GM21619 (cell line): ENCODE data around the gene CD8B.

Experiments used
- ATAC-seq: cut with Tn5 transposase; IDR thresholded peaks from one replicate; pipeline ENCODE4 v1.9.1; 2021; ENCODE audit not compliant: unreplicated experiment

The CD8B gene

GRCh38 chr2:86775338-86775737 lies 86.3 kb downstream of the CD8B start:
- ATAC-seq = no peak

DNA sequence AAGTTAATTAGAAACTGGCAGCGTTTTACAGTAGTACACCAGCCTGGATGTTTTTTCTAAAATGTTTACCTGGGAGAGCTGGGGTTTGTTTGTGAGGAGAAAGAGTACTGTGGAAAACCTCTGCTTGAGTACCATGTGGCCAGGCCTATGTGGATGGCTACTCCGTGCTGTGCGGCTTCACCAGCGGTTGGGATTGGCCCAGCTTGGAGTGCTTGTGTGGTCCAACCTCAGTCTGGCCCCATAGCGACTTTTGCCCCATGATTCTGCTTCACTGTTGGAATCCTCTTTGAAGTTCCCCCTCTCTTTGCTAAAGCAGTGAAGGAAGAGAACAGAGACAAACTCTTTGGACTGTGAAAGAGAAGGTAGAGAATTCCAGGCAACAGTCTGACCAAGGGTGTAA lies 86.8 kb downstream of the CD8B start:
- no peak for ATAC-seq

DNA sequence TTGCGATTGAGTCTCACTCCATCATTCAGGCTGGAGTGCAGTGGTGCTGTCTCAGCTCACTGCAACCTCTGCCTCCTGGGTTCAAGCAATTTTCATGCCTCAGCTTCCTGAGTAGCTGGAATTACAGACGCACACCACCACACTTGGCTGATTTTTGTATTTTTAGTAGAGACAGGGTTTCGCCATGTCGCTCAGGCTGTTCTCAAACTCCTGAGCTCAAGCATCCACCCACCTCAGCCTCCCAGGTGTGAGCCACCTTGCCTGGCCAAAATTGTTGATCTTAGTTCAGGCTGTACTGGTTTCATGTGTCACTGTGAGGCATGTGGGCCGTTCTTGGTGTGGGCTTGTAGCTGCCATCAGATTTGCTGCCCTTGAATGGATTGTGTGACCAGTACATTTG lies 89.1 kb downstream of the CD8B start:
- no peak for ATAC-seq

- ATAC-seq = no peak
Measured at GRCh38 chr2:86770816-86771301, 90.8 kb downstream of the CD8B start.

DNA sequence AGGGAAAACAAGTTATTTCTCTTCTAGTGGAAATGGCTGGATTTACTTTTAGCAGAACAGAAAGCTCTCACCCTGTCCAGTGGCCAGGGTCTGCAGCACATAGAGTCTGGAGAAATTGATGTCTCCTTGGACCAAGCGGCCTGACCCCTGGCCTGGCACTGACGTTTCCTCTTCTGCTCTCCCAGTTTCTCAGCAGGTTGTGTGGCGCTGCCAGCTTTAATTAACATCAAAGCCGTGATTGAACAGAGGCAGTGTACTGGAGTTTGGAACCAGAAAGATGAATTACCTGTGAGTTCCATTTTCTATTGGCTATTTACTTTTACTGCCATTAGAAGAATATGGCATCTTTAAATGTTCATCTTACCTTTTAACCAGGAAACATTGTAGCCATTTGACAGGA lies 91.8 kb downstream of the CD8B start:
- ATAC-seq = no peak

DNA sequence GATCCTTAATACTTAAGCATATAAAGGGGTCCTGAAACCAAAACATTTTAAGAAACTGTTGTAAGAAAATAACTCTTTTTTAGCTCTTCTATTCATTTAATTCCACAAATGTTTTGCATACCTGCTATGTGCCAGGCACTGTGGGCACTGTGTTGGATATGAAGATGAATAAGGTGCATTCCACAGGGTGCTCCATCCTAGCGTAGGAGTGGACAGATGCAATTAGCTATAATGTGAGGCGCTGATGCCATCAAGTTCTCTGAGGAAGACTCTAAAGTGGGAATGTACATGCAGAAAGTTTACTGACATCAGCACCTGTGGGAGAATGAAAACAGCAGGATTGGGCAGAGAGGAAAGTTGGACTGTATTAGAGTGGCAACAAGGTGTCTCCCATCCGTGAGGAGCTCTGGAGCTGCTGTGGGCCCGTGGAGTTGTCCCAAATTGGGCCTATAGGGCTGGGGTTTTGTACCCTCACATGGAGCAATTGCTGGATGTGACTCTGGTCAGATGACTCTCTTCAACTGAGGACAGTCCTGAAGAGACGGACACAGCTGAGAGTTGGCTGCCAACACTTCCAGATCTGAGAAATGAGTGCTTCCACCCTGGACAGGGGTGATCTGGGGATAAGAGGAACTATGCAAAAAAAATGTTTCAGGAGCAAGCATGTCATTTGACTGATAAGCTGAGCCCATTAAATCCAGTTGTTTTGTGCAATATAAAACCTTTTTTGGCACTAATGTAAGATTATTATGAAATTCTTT lies 93.3 kb downstream of the CD8B start:
- no peak for ATAC-seq
